GM23338 (cell line): ENCODE results near the gene PGLYRP4. TPM values are rescaled to one million over a fixed set of nuclear protein-coding genes. Genes with fewer than 3 reads are reported as not detected.

ENCODE experiments used
- ATAC-seq: fragments of 200-7000 bp; cut with Tn5 transposase; 3 replicates; pipeline ENCODE4 v1.9.1; 2020
- DNase-seq: peaks from one replicate; pipeline ENCODE4 v3.0.0-alpha.2; 2015; ENCODE audit warnings: low spot score
- H2AFZ ChIP-seq: fragments of 200-600 bp; sonication (generic); 2 replicates; pipeline ENCODE4 v1.8.0; 2016; ENCODE audit warnings: antibody characterized with exemption, mild to moderate bottlenecking, moderate library complexity
- H3F3A ChIP-seq: fragments of 200-600 bp; sonication (generic); replicated peaks from 2 replicates; pipeline ENCODE4 v1.8.0; 2017; ENCODE audit warnings: antibody characterized with exemption, mixed run types, low read depth
- H3K27ac ChIP-seq: fragments of 200-600 bp; sonication (generic); 2 replicates; pipeline ENCODE4 v1.6.1; 2016; ENCODE audit warnings: low read depth
- H3K27me3 ChIP-seq: fragments of 200-600 bp; sonication (generic); 2 replicates; pipeline ENCODE4 v1.8.0; 2016; ENCODE audit warnings: mild to moderate bottlenecking, mixed run types, moderate library complexity; ENCODE audit not compliant: insufficient read depth
- H3K36me3 ChIP-seq: fragments of 200-600 bp; sonication (generic); 2 replicates; pipeline ENCODE4 v1.8.0; 2016; ENCODE audit warnings: mild to moderate bottlenecking; ENCODE audit not compliant: insufficient read depth
- H3K4me1 ChIP-seq: fragments of 200-600 bp; sonication (generic); 2 replicates; pipeline ENCODE4 v1.8.0; 2016; ENCODE audit warnings: mild to moderate bottlenecking, moderate library complexity; ENCODE audit not compliant: insufficient read depth
- H3K4me2 ChIP-seq: fragments of 200-600 bp; sonication (generic); 2 replicates; pipeline ENCODE4 v1.7.1; 2017; ENCODE audit warnings: mixed run types
- H3K4me3 ChIP-seq: fragments of 200-600 bp; sonication (generic); 2 replicates; pipeline ENCODE4 v1.6.1; 2016; ENCODE audit warnings: mixed run types
- H3K79me2 ChIP-seq: fragments of 200-600 bp; sonication (generic); replicated peaks from 2 replicates; pipeline ENCODE4 v1.8.0; 2017; ENCODE audit warnings: mild to moderate bottlenecking; ENCODE audit not compliant: insufficient read depth
- H3K9me2 ChIP-seq: fragments of 200-600 bp; sonication (generic); 2 replicates; pipeline ENCODE4 v1.8.0; 2017; ENCODE audit not compliant: insufficient read depth
- H4K20me1 ChIP-seq: fragments of 200-600 bp; sonication (generic); replicated peaks from 2 replicates; pipeline ENCODE4 v1.8.0; 2017; ENCODE audit warnings: mild to moderate bottlenecking; ENCODE audit not compliant: insufficient read depth
- H3K27ac Mint-ChIP-seq: 2 replicates; pipeline ENCODE4 v1.8.0; 2020; ENCODE audit warnings: inconsistent platforms, mild to moderate bottlenecking, moderate library complexity, mixed read lengths
- H3K27me3 Mint-ChIP-seq: 3 replicates; pipeline ENCODE4 v1.8.0; 2022; ENCODE audit warnings: low read depth, mild to moderate bottlenecking, moderate library complexity, mixed read lengths, inconsistent platforms; ENCODE audit not compliant: insufficient read depth, poor library complexity
- H3K36me3 Mint-ChIP-seq: 3 replicates; pipeline ENCODE4 v1.8.0; 2021; ENCODE audit warnings: low read depth, mild to moderate bottlenecking, inconsistent platforms, moderate library complexity, mixed read lengths
- H3K4me1 Mint-ChIP-seq: 3 replicates; pipeline ENCODE4 v1.8.0; 2020; ENCODE audit warnings: mild to moderate bottlenecking, inconsistent platforms, mixed read lengths
- H3K4me3 Mint-ChIP-seq: 3 replicates; pipeline ENCODE4 v1.8.0; 2021; ENCODE audit warnings: moderate library complexity, mild to moderate bottlenecking, inconsistent platforms, mixed read lengths
- H3K9me3 Mint-ChIP-seq: 3 replicates; pipeline ENCODE4 v1.8.0; 2020; ENCODE audit warnings: moderate library complexity, mild to moderate bottlenecking, inconsistent platforms, mixed read lengths
- CREB1 ChIP-seq: fragments of 250-450 bp; sonication (Bioruptor Pico); IDR thresholded peaks from 2 replicates; pipeline ENCODE4 v1.5.0; 2020; ENCODE audit warnings: low read depth, mild to moderate bottlenecking, moderate library complexity
- CTCF ChIP-seq, 2 experiments: fragments of 200-600 bp in 1 of 2; sonication (generic) in 1 of 2; conservative IDR thresholded peaks; 2 replicates each; pipeline versions ENCODE4 v1.5.1 to v1.6.1; 2016 to 2017; ENCODE audit warnings: antibody characterized with exemption in 2 of 2, low read depth in 2 of 2, mild to moderate bottlenecking in 2 of 2, moderate library complexity in 1 of 2
- ETS1 ChIP-seq: IDR thresholded peaks from 2 replicates; pipeline ENCODE4 v1.6.1; 2016; ENCODE audit warnings: antibody characterized with exemption
- EZH2 ChIP-seq: fragments of 200-600 bp; sonication (generic); IDR thresholded peaks from one replicate; pipeline ENCODE4 v1.8.0; 2017; ENCODE audit warnings: antibody characterized with exemption, mild to moderate bottlenecking, low read depth; ENCODE audit not compliant: unreplicated experiment
- EZH2phosphoT487 ChIP-seq: fragments of 200-600 bp; sonication (generic); IDR thresholded peaks from one replicate; pipeline ENCODE4 v1.8.1; 2018; ENCODE audit warnings: antibody characterized with exemption; ENCODE audit not compliant: unreplicated experiment
- NANOG ChIP-seq: IDR thresholded peaks from 2 replicates; pipeline ENCODE4 v1.6.1; 2016; ENCODE audit warnings: antibody characterized with exemption, borderline replicate concordance
- REST ChIP-seq: IDR thresholded peaks from one replicate; pipeline ENCODE4 v1.6.1; 2018; ENCODE audit warnings: antibody characterized with exemption; ENCODE audit not compliant: unreplicated experiment
- ZNF114 ChIP-seq: fragments of 250-450 bp; sonication (Bioruptor Pico); IDR thresholded peaks from 2 replicates; pipeline ENCODE4 v1.5.0; 2020; ENCODE audit warnings: mild to moderate bottlenecking, moderate library complexity
- ZNF331 ChIP-seq: fragments of 250-450 bp; sonication (Bioruptor Pico); IDR thresholded peaks from 2 replicates; pipeline ENCODE4 v1.5.0; 2020; ENCODE audit warnings: low read depth, mild to moderate bottlenecking, moderate library complexity
- ZNF462 ChIP-seq: fragments of 250-450 bp; sonication (Bioruptor Pico); IDR thresholded peaks from 2 replicates; pipeline ENCODE4 v1.5.0; 2020; ENCODE audit warnings: mild to moderate bottlenecking, moderate library complexity
- polyA plus RNA-seq: library from polyadenylated mRNA; unstranded; fragments of >200 nt; fragmentation: Nextera tagmentation; extraction: Ambion mirVana; gene quantifications from 2 replicates; pipeline ENCODE4 v1.2.1, GENCODE V29; 2016
- total RNA-seq: library from RNA; depleted of rRNA; stranded (reverse); fragments of >200 nt; shearing (Covaris generic); gene quantifications from 2 replicates; pipeline ENCODE4 v1.2.3, GENCODE V29; 2014

Gene PGLYRP4
- total and polyA plus RNA-seq, 2 experiments from 2014 or later, result not detected

GRCh38 chr1:153387785-153388184 lies 39.1 kb upstream of the PGLYRP4 start (continued):
- TF ChIP-seq ZNF462 (CRISPR knock-in tag) (no peak), EZH2phosphoT487 (no peak), EZH2 (no peak), CREB1 (no peak), NANOG (no peak)

- Histone ChIP-seq H2AFZ (no peak overlapping the region), H3K9me2 (peaks cover 3% of the 10 kb centered on the region; the same call in 1 of the 2 replicates), H3K27ac (no peak overlapping the region), H3F3A (no peaks in the 10 kb centered on the region), H3K36me3 (no peaks in the 10 kb centered on the region), H3K27me3 (no peaks in the 10 kb centered on the region), H3K4me1 (no peaks in the 10 kb centered on the region), H3K4me2 (no peak overlapping the region), H4K20me1 (no peaks in the 10 kb centered on the region), H3K79me2 (no peaks in the 10 kb centered on the region), H3K4me3 (no peak overlapping the region)
- H3K4me3 Mint-ChIP-seq, result no peak overlapping the region
- H3K27me3 Mint-ChIP-seq, result no peaks in the 10 kb centered on the region
- DNase-seq, result no peak
- H3K27ac Mint-ChIP-seq, result no peak overlapping the region
- H3K36me3 Mint-ChIP-seq, result no peaks in the 10 kb centered on the region
- no peaks in the 10 kb centered on the region for H3K9me3 Mint-ChIP-seq
- H3K4me1 Mint-ChIP-seq, result no peaks in the 10 kb centered on the region
- ATAC-seq, result no peak
- TF ChIP-seq EZH2phosphoT487 (no peak), REST (no peak), EZH2 (no peak), CREB1 (no peak), ZNF114 (CRISPR knock-in tag) (no peak), CTCF (conservative IDR thresholded peaks at IDR 0.05; ENCODE audit: low read depth in 2 of 2) (no peak), NANOG (no peak), ZNF331 (CRISPR knock-in tag) (no peak), ETS1 (no peak)
These were observed 38.4 kb upstream of the PGLYRP4 start for GRCh38 chr1:153387001-153387400.
